K562 (cell line): ENCODE data around the gene IRS1. TPM values are rescaled to one million over a fixed set of nuclear protein-coding genes. Genes with fewer than 3 reads are reported as not detected.
"Not testable (repeated sequence)": the region's sequence is repeated elsewhere in the genome, so short reads cannot be mapped to it uniquely, and the experiment has no call there.

Experiments
- ATAC-seq: fragments of 200-7000 bp; cut with Tn5 transposase; 3 replicates; pipeline ENCODE4 v1.9.1; 2020; ENCODE audit warnings: moderate library complexity
- BruUV-seq: library from RNA; stranded (reverse); fragments of 400-500 nt; replicated peaks from 2 replicates; lab custom pipeline; 2021; lab: Mats Ljungman, UMichigan
- CTCF ChIA-PET: fragments of 300-600 bp; formaldehyde crosslinking; extraction: SDS; loops from one replicate; lab custom pipeline; 2021; ENCODE audit warnings: low intra/inter-chr PET ratio; lab: Yijun Ruan, JAX
- POLR2A ChIA-PET: fragments of 300-600, 350-650 bp; sonication (Branson Sonifier 250); formaldehyde crosslinking; extraction: SDS; loops from one replicate; lab custom pipeline; 2021; ENCODE audit warnings: antibody characterized with exemption, inconsistent platforms; lab: Yijun Ruan, JAX
- DNase-seq, 4 experiments: peaks; one replicate each; pipeline versions ENCODE4 v3.0.0 to v3.0.0-alpha.2; 2011 to 2018; ENCODE audit warnings: low spot score in 3 of 4, mixed read lengths in 3 of 4; ENCODE audit errors: extremely low read depth in 1 of 4
- FAIRE-seq: peaks from 2 replicates; lab custom pipeline; 2011; peaks lifted over from hg19 to GRCh38; lab: Jason Lieb, UNC
- H2AFZ ChIP-seq: 2 replicates; pipeline ENCODE4 v1.6.0; 2011; ENCODE audit warnings: low read depth, low read length, control low read depth, inconsistent platforms
- H3K27ac ChIP-seq: fragments of 200-600 bp; 3 replicates; pipeline ENCODE4 v1.8.0; 2011; ENCODE audit warnings: low read depth, mild to moderate bottlenecking, control low read depth, inconsistent platforms, low read length, moderate library complexity, mixed read lengths; ENCODE audit errors: extremely low read depth
- H3K27me3 ChIP-seq, 2 experiments: fragments of 300-600 bp in 1 of 2; 2 replicates in 1 of 2; 3 replicates in 1 of 2; pipeline versions ENCODE4 v1.6.0 to v1.8.0; 2011; ENCODE audit warnings: inconsistent platforms in 2 of 2, low read length in 2 of 2, mild to moderate bottlenecking in 1 of 2, mixed read lengths in 1 of 2, moderate library complexity in 1 of 2; ENCODE audit not compliant: control insufficient read depth in 2 of 2, insufficient read depth in 2 of 2
- H3K36me3 ChIP-seq: fragments of 300-600 bp; 3 replicates; pipeline ENCODE4 v1.8.0; 2011; ENCODE audit warnings: mild to moderate bottlenecking, low read length, inconsistent platforms; ENCODE audit not compliant: control insufficient read depth, insufficient read depth
- H3K4me1 ChIP-seq, 2 experiments: fragments of 200-600 bp in 1 of 2; replicated peaks in 1 of 2; 2 replicates in 1 of 2; 3 replicates in 1 of 2; pipeline versions ENCODE4 v1.5.1 to v1.8.0; 2011; ENCODE audit warnings: inconsistent platforms in 2 of 2, low read length in 2 of 2, mild to moderate bottlenecking in 1 of 2, mixed read lengths in 1 of 2, moderate library complexity in 1 of 2; ENCODE audit not compliant: control insufficient read depth in 2 of 2, insufficient read depth in 2 of 2
- H3K4me2 ChIP-seq: 2 replicates; pipeline ENCODE4 v1.6.1; 2011; ENCODE audit warnings: low read length, control low read depth, inconsistent platforms, mixed read lengths; ENCODE audit not compliant: insufficient read depth
- H3K4me3 ChIP-seq: fragments of 200-600 bp; sonication (generic), shearing (Covaris generic); 2 replicates; pipeline ENCODE4 v1.5.1; 2016; ENCODE audit warnings: control low read depth, inconsistent platforms
- H3K79me2 ChIP-seq: fragments of 200-600 bp; 3 replicates; pipeline ENCODE4 v1.8.0; 2011; ENCODE audit warnings: low read length, inconsistent platforms; ENCODE audit not compliant: control insufficient read depth, insufficient read depth
- H3K9ac ChIP-seq, 2 experiments: 2 replicates each; pipeline versions ENCODE4 v1.6.0 to v1.6.1; 2011; ENCODE audit warnings: low read depth in 2 of 2, low read length in 2 of 2, control low read depth in 1 of 2, inconsistent platforms in 1 of 2, mild to moderate bottlenecking in 1 of 2, mixed read lengths in 1 of 2; ENCODE audit not compliant: insufficient read depth in 1 of 2
- H3K9me1 ChIP-seq: one replicate; pipeline ENCODE4 v1.6.0; 2011; ENCODE audit warnings: inconsistent platforms, mild to moderate bottlenecking, low read length, moderate library complexity; ENCODE audit not compliant: control insufficient read depth, insufficient read depth
- H3K9me3 ChIP-seq: replicated peaks from 2 replicates; pipeline ENCODE4 v1.5.1; 2011; ENCODE audit warnings: low read depth, low read length, inconsistent platforms; ENCODE audit not compliant: control insufficient read depth, insufficient read depth
- H4K20me1 ChIP-seq: replicated peaks from 2 replicates; pipeline ENCODE4 v1.6.1; 2011; ENCODE audit warnings: low read length, inconsistent platforms, mixed read lengths; ENCODE audit not compliant: control insufficient read depth, insufficient read depth
- ARID1B ChIP-seq: fragments of 450-650 bp; IDR thresholded peaks from 2 replicates; pipeline ENCODE4 v1.6.1; 2016; ENCODE audit warnings: antibody characterized with exemption, mild to moderate bottlenecking, inconsistent platforms
- CBFA2T3 ChIP-seq: fragments of 450-650 bp; IDR thresholded peaks from 2 replicates; pipeline ENCODE4 v1.6.1; 2017
- SOX6 ChIP-seq: fragments of 450-650 bp; IDR thresholded peaks from 2 replicates; pipeline ENCODE4 v1.6.1; 2014; ENCODE audit warnings: mild to moderate bottlenecking
- TAL1 ChIP-seq: fragments of 450-650 bp; IDR thresholded peaks from 2 replicates; pipeline ENCODE4 v1.6.1; 2016; ENCODE audit warnings: mild to moderate bottlenecking
- TCF3 ChIP-seq: sonication (generic); formaldehyde crosslinking; IDR thresholded peaks from 2 replicates; pipeline ENCODE4 v1.4.0; 2020; ENCODE audit warnings: mild to moderate bottlenecking, missing genetic modification reagents
- TRIM24 ChIP-seq, 2 experiments: fragments of 450-650 bp; IDR thresholded peaks; 2 replicates each; pipeline ENCODE4 v1.6.1; 2016
- WGBS: fragments of 100-300 bp; shearing (Covaris generic); methylation state at CpG from one replicate; pipeline ENCODE4 v1.1.6; 2016; ENCODE audit warnings: low coverage, mixed read lengths; ENCODE audit not compliant: insufficient coverage; ENCODE audit errors: missing lambda C conversion rate; 5-methylcytosine and 5-hydroxymethylcytosine counted together
- in situ Hi-C: fragments of 300-500 bp; cut with MboI; formaldehyde crosslinking; loops from 4 replicates; pipeline ENCODE4 v1.15.0; 2018; ENCODE audit warnings: inconsistent platforms, mixed read lengths
- intact Hi-C: fragments of 100-400 bp; cut with micrococcal nuclease; formaldehyde crosslinking; loops from 2 replicates; pipeline ENCODE4 v1.14.2; 2022
- polyA plus RNA-seq, 8 experiments: library from polyadenylated mRNA; depleted of rRNA in 4 of 8; stranded (reverse) in 5 of 8; unstranded in 3 of 8; fragments of >200 nt; fragmentation: Nextera tagmentation in 2 of 8; fragmentation: Illumina TruSeq in 1 of 8; extraction: Ambion mirVana in 2 of 8; extraction: Trizol in 1 of 8; gene quantifications; 2 replicates each; pipeline versions ENCODE4 v1.2.1 to v1.2.3, GENCODE V29; 2011 to 2014; ENCODE audit warnings: inconsistent platforms in 1 of 8, missing spikeins in 1 of 8
- total RNA-seq, 7 experiments: library from RNA; depleted of rRNA in 6 of 7; stranded (reverse); fragments of >200 nt in 6 of 7; fragmentation: Illumina TruSeq in 2 of 7; extraction: Trizol in 2 of 7; gene quantifications; 2 replicates each; pipeline versions ENCODE4 v1.2.1 to v1.2.3, GENCODE V29; 2011 to 2021; ENCODE audit warnings: low replicate concordance in 1 of 7
- TF ChIP-seq, protein P1 (sequence below): sonication (generic); formaldehyde crosslinking; IDR thresholded peaks from 2 replicates; pipeline ENCODE4 v1.8.1; 2023; ENCODE audit warnings: mild to moderate bottlenecking, missing genetic modification reagents

The IRS1 gene
- total and polyA plus RNA-seq, 9 of the 15 experiments (the other 6 are each of a cell fraction or from before 2014, with no cell fraction given) = under 0.01 to 0.31 (median 0.08) TPM; not detected in 1

- H3K9ac ChIP-seq, in situ Hi-C loops, BruUV-seq, H3K4me3 ChIP-seq, CTCF ChIA-PET, ATAC-seq, H3K9me3 ChIP-seq, H3K27me3 ChIP-seq, FAIRE-seq, H3K4me2 ChIP-seq, H2AFZ ChIP-seq, H3K27ac ChIP-seq, H4K20me1 ChIP-seq, intact Hi-C loops, H3K9me1 ChIP-seq, DNase-seq: not testable (repeated sequence)
- WGBS = 36% methylated on average over 1 of the region's 1 CpG
- Histone ChIP-seq H3K36me3 (peaks cover 13% of the 10 kb centered on the region; the same call in 2 of the 3 replicates), H3K4me1 (peaks cover 3 to 16% of the 10 kb centered on the region in 2 experiments; a peak in 4 of 5 replicates), H3K79me2 (peaks cover 92% of the 10 kb centered on the region)
- POLR2A ChIA-PET = interaction anchor here (2.3 kb wide), 1 partner anchor 10 kb away, joined by 5 read pairs; no protein-coding TSS in a partner anchor
- peak; percentile 15; the same call in 1 of the 2 replicates for TF ChIP-seq TCF3 (CRISPR knock-in tag)
- TF ChIP-seq CBFA2T3 = peak; percentile 54; the same call in 1 of the 2 replicates
- TF ChIP-seq TAL1 = peak; percentile 37; the same call in 1 of the 2 replicates
- peak; percentile 43; the same call in 1 of the 2 replicates for TF ChIP-seq SOX6
- 0 out of 4 replicates have a peak, but pooled peaks of 1 of the 2 experiments have one; percentile 22 for TF ChIP-seq TRIM24 (IDR thresholded peaks at IDR 0.05)
- TF ChIP-seq, protein P1, sequence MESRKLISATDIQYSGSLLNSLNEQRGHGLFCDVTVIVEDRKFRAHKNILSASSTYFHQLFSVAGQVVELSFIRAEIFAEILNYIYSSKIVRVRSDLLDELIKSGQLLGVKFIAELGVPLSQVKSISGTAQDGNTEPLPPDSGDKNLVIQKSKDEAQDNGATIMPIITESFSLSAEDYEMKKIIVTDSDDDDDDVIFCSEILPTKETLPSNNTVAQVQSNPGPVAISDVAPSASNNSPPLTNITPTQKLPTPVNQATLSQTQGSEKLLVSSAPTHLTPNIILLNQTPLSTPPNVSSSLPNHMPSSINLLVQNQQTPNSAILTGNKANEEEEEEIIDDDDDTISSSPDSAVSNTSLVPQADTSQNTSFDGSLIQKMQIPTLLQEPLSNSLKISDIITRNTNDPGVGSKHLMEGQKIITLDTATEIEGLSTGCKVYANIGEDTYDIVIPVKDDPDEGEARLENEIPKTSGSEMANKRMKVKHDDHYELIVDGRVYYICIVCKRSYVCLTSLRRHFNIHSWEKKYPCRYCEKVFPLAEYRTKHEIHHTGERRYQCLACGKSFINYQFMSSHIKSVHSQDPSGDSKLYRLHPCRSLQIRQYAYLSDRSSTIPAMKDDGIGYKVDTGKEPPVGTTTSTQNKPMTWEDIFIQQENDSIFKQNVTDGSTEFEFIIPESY (CRISPR knock-in tag) = peak; percentile 85; the same call in 1 of the 2 replicates
- peak; percentile 41 for TF ChIP-seq ARID1B
These were observed 43.4 kb upstream of the IRS1 start for GRCh38 chr2:226843001-226843400.
